Activated CD4-positive, alpha-beta T cell treated with anti-CD3 and anti-CD28 coated beads, Interleukin-2, amount 10 ng/mL, durations not matched to agents 24 days and 14 days (primary cell): Measurements from ENCODE around the gene DNM3. TPM values are rescaled to one million over a fixed set of nuclear protein-coding genes. Genes with fewer than 3 reads are reported as not detected.
"Not testable (repeated sequence)": the region's sequence is repeated elsewhere in the genome, so short reads cannot be mapped to it uniquely, and the experiment has no call there.

Experiments
- DNase-seq: peaks from one replicate; pipeline ENCODE4 v3.0.0; 2022
- H3K27ac Mint-ChIP-seq: one replicate; pipeline ENCODE4 v1.8.0; 2022; ENCODE audit warnings: mild to moderate bottlenecking, mixed read lengths
- H3K27me3 Mint-ChIP-seq: one replicate; pipeline ENCODE4 v1.8.0; 2022; ENCODE audit warnings: mixed read lengths
- H3K36me3 Mint-ChIP-seq: one replicate; pipeline ENCODE4 v1.8.0; 2022; ENCODE audit warnings: low read depth, mild to moderate bottlenecking, mixed read lengths
- H3K4me1 Mint-ChIP-seq: one replicate; pipeline ENCODE4 v1.8.0; 2021; ENCODE audit warnings: mixed read lengths
- H3K4me3 Mint-ChIP-seq: one replicate; pipeline ENCODE4 v1.8.0; 2022; ENCODE audit warnings: mild to moderate bottlenecking, moderate library complexity, mixed read lengths
- H3K9me3 Mint-ChIP-seq: one replicate; pipeline ENCODE4 v1.8.0; 2021; ENCODE audit warnings: mixed read lengths
- intact Hi-C: fragments of 100-400 bp; cut with micrococcal nuclease; formaldehyde crosslinking; loops from one replicate; pipeline ENCODE4 v1.15.1; 2023
- total RNA-seq: library from RNA; stranded (reverse); gene quantifications from 2 replicates; pipeline ENCODE4 v1.2.3, GENCODE V29; 2022

The DNM3 gene
- total RNA-seq = 0.42 and 0.45 TPM in 2 replicates

- intact Hi-C loops = loop anchor here (1.0 to 2.0 kb wide), 3 partner anchors 24 to 98 kb away; partner anchors contain the start of genes METTL13 and VAMP4
- peaks cover 34% of the 10 kb centered on the region for H3K27me3 Mint-ChIP-seq
- no peaks in the 10 kb centered on the region for H3K9me3 Mint-ChIP-seq
- H3K36me3 Mint-ChIP-seq = peaks cover 2% of the 10 kb centered on the region
- DNase-seq = peak; percentile 95
- peak within 1 kb of the TSS; percentile 89 for H3K4me3 Mint-ChIP-seq
- H3K4me1 Mint-ChIP-seq = peaks cover 12% of the 10 kb centered on the region
- peak within 1 kb of the TSS; percentile 71 for H3K27ac Mint-ChIP-seq
Observed at GRCh38 chr1:171841050-171841910, at the start of gene DNM3. DNM3 (plus strand) TSS chr1:171841498; CDS start chr1:171841657, 159 bp downstream.

DNA sequence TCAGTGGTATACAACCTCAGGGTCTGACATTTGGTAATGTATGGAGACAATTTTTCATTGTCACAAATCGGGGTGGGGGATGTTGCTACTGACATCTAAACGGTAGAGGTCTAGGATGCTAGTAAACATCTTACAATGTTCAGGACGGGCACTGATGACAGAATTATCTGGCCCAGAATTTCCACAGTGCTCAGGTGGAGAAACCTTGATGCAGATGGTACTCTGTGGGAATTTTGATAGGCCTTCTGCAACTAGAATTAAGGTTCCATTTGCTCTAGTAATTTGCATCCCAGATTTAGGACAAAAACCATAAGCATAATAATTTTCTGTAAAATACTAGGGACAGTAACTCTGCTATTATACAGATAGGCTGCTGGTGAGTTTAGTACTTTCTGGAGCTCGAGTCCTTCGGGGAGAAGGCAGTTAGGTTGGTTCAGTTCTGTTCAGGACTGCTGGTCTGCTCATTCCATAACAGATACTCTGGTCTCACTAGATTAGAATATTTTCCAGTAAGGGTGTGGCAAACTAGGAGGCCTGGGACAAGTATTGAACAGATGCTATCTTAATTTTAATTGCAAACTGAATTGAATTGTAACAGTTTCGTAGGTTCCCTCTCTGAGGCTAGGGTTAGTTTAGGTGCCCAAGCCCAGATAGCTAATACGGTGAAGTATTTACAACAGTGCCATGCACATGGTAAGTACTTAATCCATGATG, 48.5 kb upstream of the DNM3 start:
- intact Hi-C loops = no loop called here
- Mint-ChIP-seq H3K27ac (no peak overlapping the region), H3K9me3 (no peaks in the 10 kb centered on the region), H3K36me3 (peaks cover 84% of the 10 kb centered on the region), H3K4me3 (no peak overlapping the region), H3K27me3 (no peaks in the 10 kb centered on the region), H3K4me1 (peaks cover 25% of the 10 kb centered on the region)
- no peak for DNase-seq

DNA sequence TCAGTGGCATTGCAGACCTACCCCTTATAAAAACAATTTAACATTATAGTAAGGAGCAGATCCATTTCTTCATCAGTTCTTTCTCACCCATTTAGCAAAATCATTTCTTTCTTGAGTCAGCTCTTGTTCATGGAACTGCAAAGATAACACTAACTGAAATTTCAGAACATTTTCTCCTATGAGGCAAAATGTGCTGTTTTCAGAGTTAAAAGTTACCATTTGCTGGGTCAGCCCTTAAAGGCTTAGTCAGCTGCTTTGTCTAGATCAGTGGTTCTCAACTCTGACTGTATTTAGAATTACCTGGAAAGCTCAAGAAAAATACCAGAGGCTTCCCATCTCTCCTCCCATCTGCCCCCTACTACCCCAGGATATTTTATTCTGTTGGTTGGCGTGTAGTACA, 47.7 kb upstream of the DNM3 start:
- Mint-ChIP-seq H3K4me1 (peaks cover 23% of the 10 kb centered on the region), H3K27ac (peak overlapping the region; percentile 91), H3K36me3 (peaks cover 82% of the 10 kb centered on the region), H3K4me3 (peak overlapping the region; percentile 51), H3K9me3 (no peaks in the 10 kb centered on the region), H3K27me3 (no peaks in the 10 kb centered on the region)
- DNase-seq = no peak
- intact Hi-C loops = loop anchor here (1.0 kb wide), 1 partner anchor 12 kb away; the partner anchor contains the start of gene METTL13

GRCh38 chr1:171794085-171794484, 47.2 kb upstream of the DNM3 start:
- peak; percentile 82 for DNase-seq
- Mint-ChIP-seq H3K27ac (peak overlapping the region; percentile 91), H3K27me3 (no peaks in the 10 kb centered on the region), H3K4me1 (peaks cover 22% of the 10 kb centered on the region), H3K36me3 (peaks cover 81% of the 10 kb centered on the region), H3K4me3 (peak overlapping the region; percentile 51), H3K9me3 (no peaks in the 10 kb centered on the region)
- intact Hi-C loops = loop anchor here (1.0 kb wide), 1 partner anchor 13 kb away; the partner anchor contains the start of gene METTL13

GRCh38 chr1:171796592-171796991, 44.7 kb upstream of the DNM3 start:
- intact Hi-C loops = no loop called here
- peaks cover 67% of the 10 kb centered on the region for H3K36me3 Mint-ChIP-seq

DNA sequence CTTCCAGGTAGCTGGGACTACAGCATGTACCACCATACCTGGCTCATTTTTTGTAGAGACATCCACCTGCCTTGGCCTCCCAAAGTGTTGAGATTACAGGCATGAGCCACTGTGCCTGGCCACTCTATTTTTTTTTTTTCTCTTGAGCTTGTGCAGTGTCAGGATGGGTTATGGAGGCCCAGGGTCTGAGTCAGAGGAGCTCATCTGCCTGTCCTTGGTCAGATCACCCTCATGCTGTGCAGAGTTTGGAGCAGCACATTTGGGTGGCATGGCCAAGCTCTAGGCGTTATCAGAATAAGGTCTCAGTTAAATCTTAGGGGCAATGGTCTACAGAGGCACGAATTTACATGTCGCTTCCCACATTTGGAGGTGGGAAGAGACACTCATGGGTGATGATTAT, 43.0 kb upstream of the DNM3 start:
- Mint-ChIP-seq H3K27me3 (no peaks in the 10 kb centered on the region), H3K9me3 (no peaks in the 10 kb centered on the region), H3K27ac (no peak overlapping the region), H3K36me3 (peaks cover 53% of the 10 kb centered on the region), H3K4me1 (peaks cover 18% of the 10 kb centered on the region), H3K4me3 (no peak overlapping the region)
- no peak for DNase-seq
- intact Hi-C loops = no loop called here

More at GRCh38 chr1:171796592-171796991, 44.7 kb upstream of the DNM3 start:
- Mint-ChIP-seq H3K27me3 (no peaks in the 10 kb centered on the region), H3K9me3 (no peaks in the 10 kb centered on the region), H3K4me1 (peaks cover 17% of the 10 kb centered on the region), H3K27ac (peak overlapping the region; percentile 26), H3K4me3 (no peak overlapping the region)
- no peak for DNase-seq

- Mint-ChIP-seq H3K4me3 (no peak overlapping the region), H3K27ac (no peak overlapping the region), H3K9me3 (no peaks in the 10 kb centered on the region), H3K36me3 (peaks cover 50% of the 10 kb centered on the region), H3K4me1 (peaks cover 15% of the 10 kb centered on the region), H3K27me3 (no peaks in the 10 kb centered on the region)
- no peak for DNase-seq
- intact Hi-C loops = no loop called here
Observed at GRCh38 chr1:171798765-171799164, 42.5 kb upstream of the DNM3 start.

DNA sequence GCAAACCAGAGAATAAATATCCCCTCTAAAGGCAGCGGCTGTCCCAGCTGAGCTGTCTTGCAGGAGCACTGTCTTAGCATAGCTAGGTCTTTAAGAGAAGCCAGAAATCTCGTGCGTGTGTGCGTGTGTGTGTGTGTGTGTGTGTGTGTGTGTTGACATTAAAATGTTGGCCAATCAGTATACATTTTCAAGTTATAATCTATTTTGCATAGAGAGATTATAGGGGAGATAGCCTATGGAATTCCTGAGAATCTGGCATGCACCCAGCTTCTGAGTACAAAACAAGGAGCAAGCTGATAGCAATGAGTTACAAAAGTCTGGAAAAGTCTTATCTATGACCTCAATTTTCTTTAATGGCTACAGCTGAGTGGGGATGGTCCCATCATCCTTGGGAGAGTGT, 42.1 kb upstream of the DNM3 start:
- peaks cover 11% of the 10 kb centered on the region for H3K4me1 Mint-ChIP-seq
- H3K27me3 Mint-ChIP-seq = no peaks in the 10 kb centered on the region
- no peak for DNase-seq
- H3K36me3 Mint-ChIP-seq = peaks cover 46% of the 10 kb centered on the region
- no peak overlapping the region for H3K27ac Mint-ChIP-seq
- no peaks in the 10 kb centered on the region for H3K9me3 Mint-ChIP-seq
- no peak overlapping the region for H3K4me3 Mint-ChIP-seq
- intact Hi-C loops = no loop called here

DNA sequence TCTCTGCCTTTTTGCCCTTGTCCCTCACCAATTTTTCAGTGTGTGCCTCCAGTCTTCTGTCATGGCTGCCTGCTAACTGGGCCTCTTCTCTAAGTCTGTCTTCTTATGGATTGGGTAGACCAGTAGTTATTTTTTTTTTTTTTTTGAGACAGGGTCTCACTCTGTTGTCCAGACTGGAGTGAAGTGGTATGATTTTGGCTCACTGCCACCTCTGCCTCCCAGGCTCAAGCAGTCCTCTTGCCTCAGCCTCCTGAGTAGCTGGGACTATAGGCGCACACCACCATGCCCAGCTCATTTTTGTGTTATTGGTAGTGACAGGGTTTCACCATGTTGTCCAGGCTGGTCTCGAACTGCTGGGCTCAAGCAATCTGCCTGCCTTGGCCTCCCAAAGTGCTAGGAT, 41.6 kb upstream of the DNM3 start:
- H3K27ac Mint-ChIP-seq, H3K27me3 Mint-ChIP-seq, H3K4me3 Mint-ChIP-seq, DNase-seq, H3K4me1 Mint-ChIP-seq, H3K9me3 Mint-ChIP-seq: not testable (repeated sequence)
- intact Hi-C loops = loop anchor here (2.0 to 10.0 kb wide), 2 partner anchors 49 to 645 kb away; partner anchors contain the start of gene PIGC
- peaks cover 42% of the 10 kb centered on the region for H3K36me3 Mint-ChIP-seq

DNA sequence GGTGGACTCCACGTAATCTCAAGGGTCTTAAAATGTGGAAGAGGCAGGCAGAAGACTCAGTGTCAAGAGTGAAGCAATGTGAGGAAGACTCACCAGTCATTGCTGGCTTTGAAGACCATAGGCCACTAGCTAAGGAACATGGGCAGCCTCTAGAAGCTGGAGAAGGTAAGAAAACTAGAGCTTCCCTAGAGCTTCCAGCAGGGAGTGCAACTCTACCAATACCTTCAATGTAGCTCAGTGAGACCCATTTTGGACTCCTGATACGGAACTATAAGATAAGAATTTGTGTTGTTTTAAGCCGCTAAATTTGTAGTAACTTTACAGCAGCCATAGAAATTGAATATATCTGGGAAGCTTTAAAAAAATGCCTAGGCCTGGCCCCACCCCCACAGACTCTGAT, 41.0 kb upstream of the DNM3 start:
- intact Hi-C loops = loop anchor here (2.0 to 10.0 kb wide), 2 partner anchors 48 to 644 kb away; partner anchors contain the start of gene PIGC
- no peaks in the 10 kb centered on the region for H3K9me3 Mint-ChIP-seq
- H3K4me3 Mint-ChIP-seq = no peak overlapping the region
- H3K27ac Mint-ChIP-seq = no peak overlapping the region
- H3K4me1 Mint-ChIP-seq = peaks cover 4% of the 10 kb centered on the region
- H3K36me3 Mint-ChIP-seq = peaks cover 37% of the 10 kb centered on the region
- H3K27me3 Mint-ChIP-seq = no peaks in the 10 kb centered on the region
- no peak for DNase-seq

GRCh38 chr1:171800851-171801250, 40.4 kb upstream of the DNM3 start:
- peaks cover 32% of the 10 kb centered on the region for H3K36me3 Mint-ChIP-seq
- no peak overlapping the region for H3K27ac Mint-ChIP-seq
- intact Hi-C loops = loop anchor here (1.0 to 10.0 kb wide), 3 partner anchors 48 to 644 kb away; partner anchors contain the start of gene PIGC
- no peak overlapping the region for H3K4me3 Mint-ChIP-seq
- peak; percentile 40 for DNase-seq
- H3K4me1 Mint-ChIP-seq = peaks cover 7% of the 10 kb centered on the region
- H3K9me3 Mint-ChIP-seq = no peaks in the 10 kb centered on the region
- H3K27me3 Mint-ChIP-seq = no peaks in the 10 kb centered on the region

DNA sequence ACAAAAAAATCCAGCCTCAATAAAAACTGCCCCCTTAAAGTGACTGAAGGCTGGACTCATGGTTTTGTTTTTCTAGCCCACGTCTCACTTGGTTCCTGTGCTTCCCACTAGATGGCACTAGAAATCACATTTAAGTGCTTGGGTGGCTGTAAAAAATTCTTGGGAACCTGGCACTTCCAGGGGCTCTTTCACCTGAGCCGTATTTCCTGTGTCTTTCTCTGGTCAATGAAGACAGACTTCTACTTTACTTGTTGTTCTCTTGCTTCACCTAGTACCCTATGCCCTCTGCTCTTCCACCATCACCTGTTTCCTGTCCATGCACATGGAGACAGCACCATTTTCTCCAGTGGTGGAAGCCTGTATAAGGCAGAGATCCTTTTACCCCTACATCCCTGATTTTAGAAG, 39.8 kb upstream of the DNM3 start:
- Mint-ChIP-seq H3K27ac (no peak overlapping the region), H3K9me3 (no peaks in the 10 kb centered on the region), H3K4me3 (no peak overlapping the region), H3K36me3 (peaks cover 25% of the 10 kb centered on the region), H3K27me3 (no peaks in the 10 kb centered on the region), H3K4me1 (peaks cover 7% of the 10 kb centered on the region)
- no peak for DNase-seq
- intact Hi-C loops = loop anchor here (1.0 to 10.0 kb wide), 3 partner anchors 47 to 643 kb away; partner anchors contain the start of gene PIGC

- Mint-ChIP-seq H3K4me1 (peaks cover 9% of the 10 kb centered on the region), H3K27ac (no peak overlapping the region), H3K27me3 (no peaks in the 10 kb centered on the region), H3K36me3 (peaks cover 18% of the 10 kb centered on the region), H3K4me3 (no peak overlapping the region), H3K9me3 (no peaks in the 10 kb centered on the region)
- intact Hi-C loops = loop anchor here (10.0 kb wide), 1 partner anchor 643 kb away; the partner anchor contains the start of gene PIGC
- no peak for DNase-seq
Observed at GRCh38 chr1:171802207-171802606, 39.1 kb upstream of the DNM3 start.
